CD4-positive, alpha-beta T cell (primary cell): ENCODE data around the gene SALL1. TPM values are rescaled to one million over a fixed set of nuclear protein-coding genes. Genes with fewer than 3 reads are reported as not detected.

ENCODE experiments used
- ATAC-seq: fragments of 200-7000 bp; cut with Tn5 transposase; one replicate; pipeline ENCODE4 v1.10.0; 2022; ENCODE audit warnings: mild to moderate bottlenecking; ENCODE audit not compliant: poor library complexity
- CTCF ChIA-PET: fragments of 350-600 bp; sonication (Branson Sonifier 250); formaldehyde crosslinking; loops from one replicate; lab custom pipeline; 2021; ENCODE audit warnings: antibody characterized with exemption, inconsistent platforms; lab: Charles Lee
- POLR2A ChIA-PET: fragments of 350-600 bp; sonication (Branson Sonifier 250); formaldehyde crosslinking; loops from one replicate; lab custom pipeline; 2021; ENCODE audit warnings: antibody characterized with exemption, inconsistent platforms; lab: Charles Lee
- DNase-seq, 14 experiments: peaks; one replicate each; pipeline ENCODE4 v3.0.0-alpha.2; 2013 to 2020; ENCODE audit warnings: mixed read lengths in 2 of 14
- H3K27ac ChIP-seq, 2 donors: one replicate each; pipeline versions ENCODE4 v1.5.1 to v1.7.0; 2013; ENCODE audit warnings: low read length in 2 of 2, low read depth in 1 of 2, mild to moderate bottlenecking in 1 of 2
- H3K27me3 ChIP-seq, 2 experiments: 1 replicate in 1 of 2; 2 replicates in 1 of 2; pipeline versions ENCODE4 v1.6.1 to v1.7.0; 2013; ENCODE audit warnings: low read length in 2 of 2, control low read depth in 1 of 2, mild to moderate bottlenecking in 1 of 2, moderate library complexity in 1 of 2; ENCODE audit not compliant: insufficient read depth in 2 of 2, control insufficient read depth in 1 of 2
- H3K36me3 ChIP-seq: one replicate; pipeline ENCODE4 v1.6.1; 2013; ENCODE audit warnings: low read length, control low read depth; ENCODE audit not compliant: insufficient read depth
- H3K4me1 ChIP-seq: one replicate; pipeline ENCODE4 v1.6.1; 2013; ENCODE audit warnings: low read length, control low read depth; ENCODE audit not compliant: insufficient read depth
- H3K4me3 ChIP-seq: one replicate; pipeline ENCODE4 v1.5.1; 2013; ENCODE audit warnings: mild to moderate bottlenecking, low read length, moderate library complexity
- H3K9me3 ChIP-seq, 2 experiments: 1 replicate in 1 of 2; 2 replicates in 1 of 2; pipeline versions ENCODE4 v1.6.1 to v1.7.0; 2013; ENCODE audit warnings: low read length in 2 of 2, mild to moderate bottlenecking in 2 of 2, control low read depth in 1 of 2, moderate library complexity in 1 of 2; ENCODE audit not compliant: control insufficient read depth in 1 of 2, insufficient read depth in 1 of 2
- H3K27ac Mint-ChIP-seq: one replicate; pipeline ENCODE4 v1.8.0; 2020; ENCODE audit warnings: mixed read lengths
- H3K27me3 Mint-ChIP-seq: one replicate; pipeline ENCODE4 v1.8.0; 2021; ENCODE audit warnings: mixed read lengths
- H3K36me3 Mint-ChIP-seq: one replicate; pipeline ENCODE4 v1.8.0; 2021; ENCODE audit warnings: low read depth, mixed read lengths
- H3K4me1 Mint-ChIP-seq: one replicate; pipeline ENCODE4 v1.8.0; 2021; ENCODE audit warnings: low read depth, mixed read lengths
- H3K4me3 Mint-ChIP-seq: one replicate; pipeline ENCODE4 v1.8.0; 2020; ENCODE audit warnings: mild to moderate bottlenecking, mixed read lengths
- H3K9me3 Mint-ChIP-seq: one replicate; pipeline ENCODE4 v1.8.0; 2020; ENCODE audit warnings: mixed read lengths
- CTCF ChIP-seq: fragments of 200-600 bp; IDR thresholded peaks from one replicate; pipeline ENCODE4 v1.8.0; 2022; ENCODE audit warnings: antibody characterized with exemption, mild to moderate bottlenecking
- intact Hi-C, 2 experiments: fragments of 100-400 bp; cut with DNase I in 1 of 2; cut with micrococcal nuclease in 1 of 2; formaldehyde crosslinking; loops; one replicate each; pipeline versions ENCODE4 v1.15.1 to v1.9.0; 2023 to 2025; cut with DNase I, micrococcal nuclease
- total RNA-seq, 174 experiments: library from RNA in 2 of 174; stranded (reverse) in 2 of 174; gene quantifications; one replicate each; pipeline ENCODE4 v1.2.3 and lab custom pipeline; 2021 to 2026

SALL1 gene
- total RNA-seq, 2 experiments from 2014 or later: not detected

- DNase-seq: no peak
- peaks cover 61% of the 10 kb centered on the region for H3K27me3 Mint-ChIP-seq
- Histone ChIP-seq H3K9me3 (peaks cover 0 to 17% of the 10 kb centered on the region in 2 experiments), H3K27me3 (peaks cover 16 to 21% of the 10 kb centered on the region in 2 experiments), H3K36me3 (no peaks in the 10 kb centered on the region), H3K27ac (no peak overlapping the region), H3K4me1 (no peaks in the 10 kb centered on the region), H3K4me3 (no peak overlapping the region)
- intact Hi-C loops: no loop called here
- CTCF ChIA-PET: no interaction called here
- no peaks in the 10 kb centered on the region for H3K4me1 Mint-ChIP-seq
- no peaks in the 10 kb centered on the region for H3K9me3 Mint-ChIP-seq
- ATAC-seq: no peak
- H3K27ac Mint-ChIP-seq: no peak overlapping the region
- H3K36me3 Mint-ChIP-seq: no peaks in the 10 kb centered on the region
- H3K4me3 Mint-ChIP-seq: no peak overlapping the region
- POLR2A ChIA-PET: no interaction called here
- TF ChIP-seq CTCF: no peak
Measured at GRCh38 chr16:51131619-51132018, 19.5 kb downstream of the SALL1 start.

- H3K4me1 Mint-ChIP-seq: no peaks in the 10 kb centered on the region
Measured at GRCh38 chr16:51129105-51129504, 22.0 kb downstream of the SALL1 start.

GRCh38 chr16:51125992-51126391 lies 25.1 kb downstream of the SALL1 start:
- no peak for TF ChIP-seq CTCF
- no peaks in the 10 kb centered on the region for H3K36me3 Mint-ChIP-seq
- no peak overlapping the region for H3K27ac Mint-ChIP-seq
- no peak overlapping the region for H3K27ac ChIP-seq
- no peaks in the 10 kb centered on the region for H3K9me3 Mint-ChIP-seq
- POLR2A ChIA-PET: no interaction called here
- H3K9me3 ChIP-seq: peaks cover 0 to 7% of the 10 kb centered on the region in 2 experiments
- CTCF ChIA-PET: no interaction called here
- ATAC-seq: no peak
- intact Hi-C loops: no loop called here
- no peaks in the 10 kb centered on the region for H3K4me1 Mint-ChIP-seq
- H3K27me3 Mint-ChIP-seq: peaks cover 50% of the 10 kb centered on the region
- DNase-seq: no peak
- H3K4me3 ChIP-seq: no peak overlapping the region
- no peaks in the 10 kb centered on the region for H3K36me3 ChIP-seq
- peaks cover 0 to 2% of the 10 kb centered on the region in 2 experiments for H3K27me3 ChIP-seq
- no peak overlapping the region for H3K4me3 Mint-ChIP-seq
- no peaks in the 10 kb centered on the region for H3K4me1 ChIP-seq

More at GRCh38 chr16:51129105-51129504, 22.0 kb downstream of the SALL1 start:
- no peak for DNase-seq
- intact Hi-C loops: no loop called here
- Histone ChIP-seq H3K27me3 (peaks cover 9 to 12% of the 10 kb centered on the region in 2 experiments), H3K9me3 (peaks cover 0 to 8% of the 10 kb centered on the region in 2 experiments), H3K4me3 (no peak overlapping the region), H3K36me3 (no peaks in the 10 kb centered on the region), H3K4me1 (no peaks in the 10 kb centered on the region), H3K27ac (no peak overlapping the region)
- no peak for ATAC-seq
- TF ChIP-seq CTCF: no peak
- Mint-ChIP-seq H3K27me3 (peaks cover 58% of the 10 kb centered on the region), H3K27ac (no peak overlapping the region), H3K4me3 (no peak overlapping the region), H3K9me3 (no peaks in the 10 kb centered on the region), H3K36me3 (no peaks in the 10 kb centered on the region)
- CTCF ChIA-PET: no interaction called here
- POLR2A ChIA-PET: no interaction called here
